Body of pancreas (tissue), 4 donors: ENCODE measurements around the gene SDR39U1. TPM values are rescaled to one million over a fixed set of nuclear protein-coding genes. Genes with fewer than 3 reads are reported as not detected.

Experiments
- ATAC-seq: fragments of 150-250 bp; one replicate; pipeline ENCODE4 v1.9.1; 2016
- DNase-seq, 4 donors: peaks; one replicate each; pipeline ENCODE4 v3.0.0-alpha.2; 2019
- H3K27ac ChIP-seq, 4 donors: fragments of 200-600 bp; sonication (generic); 1 replicate in 3 of 4; 2 replicates in 1 of 4; pipeline versions ENCODE4 v1.5.1 to v1.6.1; 2016 to 2019; ENCODE audit warnings: mild to moderate bottlenecking in 1 of 4, mixed read lengths in 1 of 4, moderate library complexity in 1 of 4
- H3K27me3 ChIP-seq, 2 donors: fragments of 200-600 bp; sonication (generic); one replicate each; pipeline ENCODE4 v1.6.0; 2016; ENCODE audit warnings: mild to moderate bottlenecking in 1 of 2
- H3K36me3 ChIP-seq, 2 donors: fragments of 200-600 bp; sonication (generic); replicated peaks in 1 of 2; 2 replicates each; pipeline ENCODE4 v1.5.1; 2016; ENCODE audit warnings: low read depth in 2 of 2; ENCODE audit not compliant: insufficient read depth in 1 of 2
- H3K4me1 ChIP-seq: fragments of 200-600 bp; sonication (generic); one replicate; pipeline ENCODE4 v1.6.0; 2016
- H3K4me3 ChIP-seq, 2 donors: fragments of 200-600 bp; sonication (generic); 1 replicate in 1 of 2; 2 replicates in 1 of 2; pipeline ENCODE4 v1.5.1; 2016 to 2019
- H3K9me3 ChIP-seq, 3 donors: fragments of 200-600 bp; sonication (generic); 1 replicate in 2 of 3; 2 replicates in 1 of 3; pipeline ENCODE4 v1.5.1; 2016
- CTCF ChIP-seq, 7 experiments: fragments of 450-650 bp in 4 of 7; fragments of 200-600 bp in 3 of 7; sonication (generic) in 3 of 7; IDR thresholded peaks; one replicate each; pipeline ENCODE4 v1.5.1; 2016 to 2019; ENCODE audit warnings: antibody characterized with exemption in 7 of 7
- POLR2A ChIP-seq, 3 donors: fragments of 450-650 bp; IDR thresholded peaks; one replicate each; pipeline ENCODE4 v1.6.1; 2016; ENCODE audit warnings: antibody characterized with exemption in 3 of 3, mild to moderate bottlenecking in 2 of 3
- WGBS, 2 donors: methylation state at CpG; one replicate each; pipeline ENCODE4 v1.1.5; 2017; 5-methylcytosine and 5-hydroxymethylcytosine counted together
- intact Hi-C: fragments of 100-400 bp; cut with DNase I; formaldehyde crosslinking; loops from one replicate; pipeline ENCODE4 v1.15.1; 2023
- total RNA-seq, 2 donors: library from RNA; depleted of rRNA; stranded (reverse); fragments of >200 nt; gene quantifications; one replicate each; pipeline ENCODE4 v1.1.0, GENCODE V29; 2016

SDR39U1 gene
- total RNA-seq, 2 donors from 2014 or later = 34.8 to 63.6 TPM

GRCh38 chr14:24438223-24439097 lies 4.1 kb downstream of the SDR39U1 start:
- intact Hi-C loops = loop anchor here (10.0 kb wide), 1 partner anchor 104 kb away; the partner anchor contains the start of genes ADCY4 and RIPK3
- Histone ChIP-seq H3K4me3 (no peak overlapping the region), H3K27me3 (no peaks in the 10 kb centered on the region), H3K4me1 (peaks cover 41% of the 10 kb centered on the region), H3K27ac (no peak overlapping the region), H3K9me3 (no peaks in the 10 kb centered on the region), H3K36me3 (peaks cover 0 to 8% of the 10 kb centered on the region in 2 donors)
- TF ChIP-seq POLR2A (IDR thresholded peaks at IDR 0.05) (no peak), CTCF (IDR thresholded peaks at IDR 0.05) (no peak)
- no peak for ATAC-seq
- WGBS, 2 donors = 49 to 56% methylated on average over 9 of the region's 9 CpGs
- DNase-seq = no peak

GRCh38 chr14:24437736-24438067 lies 4.9 kb downstream of the SDR39U1 start:
- no peak for DNase-seq
- Histone ChIP-seq H3K27me3 (no peaks in the 10 kb centered on the region), H3K4me3 (no peak overlapping the region), H3K27ac (peak overlapping the region in 2 of 4 donors; percentile 25 to 58), H3K36me3 (peaks cover 6 to 13% of the 10 kb centered on the region in 2 donors), H3K4me1 (peaks cover 38% of the 10 kb centered on the region), H3K9me3 (no peaks in the 10 kb centered on the region)
- intact Hi-C loops = loop anchor here (10.0 kb wide), 1 partner anchor 103 kb away; the partner anchor contains the start of genes ADCY4 and RIPK3
- no peak for ATAC-seq
- 52 to 83% methylated on average over 2 of the region's 2 CpGs for WGBS, 2 donors
- TF ChIP-seq CTCF (IDR thresholded peaks at IDR 0.05) (no peak), POLR2A (IDR thresholded peaks at IDR 0.05) (no peak)

GRCh38 chr14:24437020-24437735 lies 5.4 kb downstream of the SDR39U1 start:
- 67 to 84% methylated on average over 9 to 12 of the region's 12 CpGs for WGBS, 2 donors
- Histone ChIP-seq H3K27me3 (no peaks in the 10 kb centered on the region), H3K4me1 (peaks cover 42% of the 10 kb centered on the region), H3K9me3 (no peaks in the 10 kb centered on the region), H3K4me3 (no peak overlapping the region), H3K27ac (peak overlapping the region in 3 of 4 donors; percentile 25 to 58 (median 27)), H3K36me3 (peaks cover 9 to 16% of the 10 kb centered on the region in 2 donors)
- no peak for DNase-seq
- no peak for TF ChIP-seq POLR2A (IDR thresholded peaks at IDR 0.05)
- no peak for TF ChIP-seq CTCF (IDR thresholded peaks at IDR 0.05)
- intact Hi-C loops = loop anchor here (10.0 kb wide), 1 partner anchor 102 kb away; the partner anchor contains the start of genes ADCY4 and RIPK3
- ATAC-seq = no peak

GRCh38 chr14:24436355-24437019 lies 6.1 kb downstream of the SDR39U1 start:
- H3K36me3 ChIP-seq = peaks cover 9 to 16% of the 10 kb centered on the region in 2 donors
- H3K4me3 ChIP-seq = no peak overlapping the region
- 38 to 41% methylated on average over 5 of the region's 5 CpGs for WGBS, 2 donors
- no peaks in the 10 kb centered on the region for H3K27me3 ChIP-seq
- ATAC-seq (peak; percentile 75), DNase-seq (peak in 3 of 4 donors; percentile 48 to 59 (median 54))
- TF ChIP-seq CTCF (IDR thresholded peaks at IDR 0.05) (peak; percentile 70 to 92 (median 86)), POLR2A (IDR thresholded peaks at IDR 0.05) (no peak)
- H3K4me1 ChIP-seq = peaks cover 43% of the 10 kb centered on the region
- intact Hi-C loops = loop anchor here (10.0 kb wide), 1 partner anchor 102 kb away; the partner anchor contains the start of genes ADCY4 and RIPK3
- H3K27ac ChIP-seq = peak overlapping the region in 3 of 4 donors; percentile 39 to 58 (median 55)
- no peaks in the 10 kb centered on the region for H3K9me3 ChIP-seq
